Fibroblast of lung (primary cell): ENCODE data around the gene LIMA1. TPM values are rescaled to one million over a fixed set of nuclear protein-coding genes. Genes with fewer than 3 reads are reported as not detected.
A peak's percentile ranks its signal among the peaks of the same experiment; 100 is the strongest.

Experiments
- DNase-seq, 2 donors: peaks; one replicate each; pipeline versions ENCODE4 v3.0.0 to v3.0.0-alpha.2; 2010; ENCODE audit warnings: low read depth in 2 of 2
- H2AFZ ChIP-seq: 2 replicates; pipeline ENCODE4 v1.5.1; 2012; ENCODE audit warnings: low read length, control low read depth, inconsistent platforms
- H3K27ac ChIP-seq: 2 replicates; pipeline ENCODE4 v1.5.1; 2011; ENCODE audit warnings: low read length, control low read depth; ENCODE audit not compliant: insufficient read depth
- H3K27me3 ChIP-seq: 2 replicates; pipeline ENCODE4 v1.5.1; 2011; ENCODE audit warnings: mild to moderate bottlenecking, low read length; ENCODE audit not compliant: control insufficient read depth, insufficient read depth
- H3K36me3 ChIP-seq: 2 replicates; pipeline ENCODE4 v1.5.1; 2011; ENCODE audit warnings: low read length; ENCODE audit not compliant: control insufficient read depth, insufficient read depth
- H3K4me1 ChIP-seq: 2 replicates; pipeline ENCODE4 v1.5.1; 2011; ENCODE audit warnings: low read length; ENCODE audit not compliant: control insufficient read depth, insufficient read depth; ENCODE audit errors: extremely low read depth
- H3K4me2 ChIP-seq: 2 replicates; pipeline ENCODE4 v1.5.1; 2011; ENCODE audit warnings: low read length, control low read depth; ENCODE audit not compliant: insufficient read depth; ENCODE audit errors: extremely low read depth
- H3K4me3 ChIP-seq, 4 experiments: fragments of 200-600 bp in 1 of 4; sonication (generic) in 1 of 4; replicated peaks in 1 of 4; 2 replicates each; pipeline ENCODE4 v1.5.1; 2011 to 2016; ENCODE audit warnings: low read length in 4 of 4, low read depth in 3 of 4, mild to moderate bottlenecking in 3 of 4, control low read depth in 2 of 4, inconsistent platforms in 1 of 4, mixed read lengths in 1 of 4; ENCODE audit not compliant: insufficient read depth in 1 of 4; ENCODE audit errors: control extremely low read depth in 1 of 4
- H3K79me2 ChIP-seq: 2 replicates; pipeline ENCODE4 v1.5.1; 2012; ENCODE audit warnings: mild to moderate bottlenecking, low read length, inconsistent platforms; ENCODE audit not compliant: control insufficient read depth, insufficient read depth
- H3K9ac ChIP-seq: 2 replicates; pipeline ENCODE4 v1.5.1; 2011; ENCODE audit warnings: mild to moderate bottlenecking, low read length, control low read depth; ENCODE audit not compliant: insufficient read depth
- H3K9me3 ChIP-seq: 2 replicates; pipeline ENCODE4 v1.5.1; 2012; ENCODE audit warnings: low read depth, low read length; ENCODE audit not compliant: control insufficient read depth, insufficient read depth
- H4K20me1 ChIP-seq: 2 replicates; pipeline ENCODE4 v1.5.1; 2011; ENCODE audit warnings: low read length; ENCODE audit not compliant: control insufficient read depth, insufficient read depth; ENCODE audit errors: extremely low read depth
- CTCF ChIP-seq, 2 donors: IDR thresholded peaks in 1 of 2; conservative IDR thresholded peaks in 1 of 2; 1 replicate in 1 of 2; 2 replicates in 1 of 2; pipeline ENCODE4 v1.5.1; 2011 to 2012; ENCODE audit warnings: low read length in 2 of 2, control low read depth in 1 of 2, inconsistent platforms in 1 of 2, low read depth in 1 of 2, mild to moderate bottlenecking in 1 of 2
- EZH2 ChIP-seq: IDR thresholded peaks from 2 replicates; pipeline ENCODE4 v1.5.1; 2012; ENCODE audit warnings: low read length, control low read depth, mild to moderate bottlenecking; ENCODE audit errors: missing control alignments
- polyA plus RNA-seq, 2 donors: library from polyadenylated mRNA; depleted of rRNA in 1 of 2; stranded (reverse) in 1 of 2; unstranded in 1 of 2; fragments of >200 nt; gene quantifications; 2 replicates each; pipeline ENCODE4 v1.2.1, GENCODE V29; 2011 to 2012; ENCODE audit warnings: missing spikeins in 1 of 2
- total RNA-seq: library from RNA; depleted of rRNA; stranded (reverse); fragments of >200 nt; gene quantifications from 2 replicates; pipeline ENCODE4 v1.2.1, GENCODE V29; 2014

LIMA1 gene
- total and polyA plus RNA-seq, 2 donors (not counting 1 experiment from before 2014, with no cell fraction given): 171 to 308 TPM

- no peak overlapping the region for H3K27ac ChIP-seq
These were observed 26.6 kb downstream of the LIMA1 start for GRCh38 chr12:50256761-50257160.

GRCh38 chr12:50252977-50253602 lies 30.2 kb downstream of the LIMA1 start:
- H2AFZ ChIP-seq: no peak overlapping the region
- H3K4me1 ChIP-seq: peaks cover 10% of the 10 kb centered on the region
- H3K9me3 ChIP-seq: no peaks in the 10 kb centered on the region
- no peak overlapping the region for H3K9ac ChIP-seq
- H4K20me1 ChIP-seq: no peaks in the 10 kb centered on the region
- no peak for DNase-seq
- no peaks in the 10 kb centered on the region for H3K36me3 ChIP-seq
- TF ChIP-seq EZH2: no peak
- no peak for TF ChIP-seq CTCF (conservative IDR thresholded peaks at IDR 0.05 in 1 of 2, IDR thresholded peaks at IDR 0.05 in 1 of 2; ENCODE audit: low read depth in 1 of 2, low read length in 2 of 2)
- no peaks in the 10 kb centered on the region for H3K27me3 ChIP-seq
- H3K4me3 ChIP-seq: no peak overlapping the region
- no peak overlapping the region for H3K4me2 ChIP-seq
- H3K27ac ChIP-seq: no peak overlapping the region
- no peaks in the 10 kb centered on the region for H3K79me2 ChIP-seq

More at GRCh38 chr12:50256761-50257160, 26.6 kb downstream of the LIMA1 start:
- peaks cover 9% of the 10 kb centered on the region for H3K4me1 ChIP-seq
- H3K27me3 ChIP-seq: no peaks in the 10 kb centered on the region
- no peak overlapping the region for H3K4me2 ChIP-seq
- DNase-seq: no peak
- no peak overlapping the region for H2AFZ ChIP-seq
- H3K9me3 ChIP-seq: no peaks in the 10 kb centered on the region
- no peaks in the 10 kb centered on the region for H4K20me1 ChIP-seq
- no peak overlapping the region for H3K4me3 ChIP-seq
- no peaks in the 10 kb centered on the region for H3K79me2 ChIP-seq
- TF ChIP-seq CTCF (conservative IDR thresholded peaks at IDR 0.05 in 1 of 2, IDR thresholded peaks at IDR 0.05 in 1 of 2; ENCODE audit: low read depth in 1 of 2, low read length in 2 of 2) (no peak), EZH2 (no peak)
- H3K9ac ChIP-seq: no peak overlapping the region
- H3K36me3 ChIP-seq: no peaks in the 10 kb centered on the region

GRCh38 chr12:50251619-50252252 lies 31.6 kb downstream of the LIMA1 start:
- no peaks in the 10 kb centered on the region for H3K79me2 ChIP-seq
- peak; percentile 50 to 70 for DNase-seq

More at GRCh38 chr12:50251619-50252252, 31.6 kb downstream of the LIMA1 start:
- no peaks in the 10 kb centered on the region for H3K9me3 ChIP-seq
- H3K4me1 ChIP-seq: peaks cover 3% of the 10 kb centered on the region
- no peak overlapping the region for H3K9ac ChIP-seq
- H3K4me3 ChIP-seq: no peak overlapping the region
- peak overlapping the region; percentile 42 for H3K4me2 ChIP-seq
- TF ChIP-seq CTCF (conservative IDR thresholded peaks at IDR 0.05 in 1 of 2, IDR thresholded peaks at IDR 0.05 in 1 of 2; ENCODE audit: low read depth in 1 of 2, low read length in 2 of 2): no peak
- no peak for TF ChIP-seq EZH2
- no peaks in the 10 kb centered on the region for H3K36me3 ChIP-seq
- H3K27ac ChIP-seq: no peak overlapping the region
- H2AFZ ChIP-seq: no peak overlapping the region
- H3K27me3 ChIP-seq: no peaks in the 10 kb centered on the region
- H4K20me1 ChIP-seq: no peaks in the 10 kb centered on the region
